ENCODE data around the gene NUP62. TPM values are rescaled to one million over a fixed set of nuclear protein-coding genes. Genes with fewer than 3 reads are reported as not detected.

The NUP62 gene
- total and polyA plus RNA-seq, 2 of the 4 experiments (the other 2 are of a cell fraction) = 21.3 to 29.7 TPM

- TF ChIP-seq BHLHE40 (IDR thresholded peaks at IDR 0.05; ENCODE audit: low read depth, low read length) = no peak
- no peak for TF ChIP-seq MXI1 (IDR thresholded peaks at IDR 0.05; ENCODE audit: borderline replicate concordance, low read depth, low read length)
- TF ChIP-seq MAFK (IDR thresholded peaks at IDR 0.05; ENCODE audit: low read depth, low read length) = no peak
- TF ChIP-seq RAD21 (IDR thresholded peaks at IDR 0.05; ENCODE audit: low read length) = no peak
- TF ChIP-seq USF2 (IDR thresholded peaks at IDR 0.05; ENCODE audit: low read depth, low read length) = no peak
- no peak for TF ChIP-seq RFX5 (IDR thresholded peaks at IDR 0.05; ENCODE audit: low read depth, low read length)
- no peak overlapping the region for H3K23ac ChIP-seq (ENCODE audit: low read depth, low read length)
- H3K14ac ChIP-seq (replicated peaks; ENCODE audit: low read depth, low read length) = no peak overlapping the region
- H3K4me3 ChIP-seq (ENCODE audit: insufficient read depth, low read depth, low read length) = no peak overlapping the region
- no peak overlapping the region for H3K56ac ChIP-seq (ENCODE audit: extremely low read depth, insufficient read depth, low read length)
- H2BK5ac ChIP-seq (ENCODE audit: low read depth, low read length, poor library complexity, severe bottlenecking) = no peak overlapping the region
- intact Hi-C loops (cut with micrococcal nuclease) = no loop called here
- H3K79me1 ChIP-seq (ENCODE audit: low read depth in 1 of 2, low read length in 2 of 2) = peaks cover 39 to 84% of the 10 kb centered on the region in 2 experiments
- no peak overlapping the region for H2AK5ac ChIP-seq (ENCODE audit: low read depth, low read length)
- no peak overlapping the region for H3K4me2 ChIP-seq (ENCODE audit: low read depth, low read length)
- peaks cover 42% of the 10 kb centered on the region for H3K36me3 ChIP-seq (ENCODE audit: control insufficient read depth, insufficient read depth, low read length)
- H3K4ac ChIP-seq (ENCODE audit: low read depth, low read length) = no peak overlapping the region
- no peaks in the 10 kb centered on the region for H3K9me3 ChIP-seq (ENCODE audit: control insufficient read depth, insufficient read depth, low read length)
- H3K9me1 ChIP-seq (ENCODE audit: insufficient read depth, low read length) = peaks cover 17% of the 10 kb centered on the region
- ChIA-PET CTCF (no interaction called here), POLR2A (ENCODE audit: unreplicated experiment) (no interaction called here)
- in situ Hi-C loops (cut with MboI; ENCODE audit: low sequenced_read_pairs) = no loop called here
- no peaks in the 10 kb centered on the region for H3K27me3 ChIP-seq (ENCODE audit: control insufficient read depth, insufficient read depth, low read length)
- H3K4me1 ChIP-seq (ENCODE audit: control insufficient read depth, insufficient read depth, low read length) = peaks cover 13% of the 10 kb centered on the region
- ATAC-seq (ENCODE audit: low read depth) (no peak), DNase-seq (no peak)
- H3K27ac ChIP-seq (ENCODE audit: insufficient read depth, low read length) = no peak overlapping the region
- no peak overlapping the region for H2BK20ac ChIP-seq (ENCODE audit: low read depth, low read length)
- no peak overlapping the region for H3K9ac ChIP-seq (ENCODE audit: low read depth, low read length)
- peaks cover 50% of the 10 kb centered on the region for H4K20me1 ChIP-seq (ENCODE audit: insufficient read depth, low read length)
- no peak overlapping the region for H2BK15ac ChIP-seq (ENCODE audit: low read depth, low read length)
- peak overlapping the region; percentile 30 for H2AK9ac ChIP-seq (replicated peaks; ENCODE audit: low read depth, low read length, poor library complexity)
- no TSS peak for BruUV-seq (replicated peaks)
- no peak overlapping the region for H3K18ac ChIP-seq (ENCODE audit: low read depth, low read length)
- WGBS, 2 experiments (ENCODE audit: extremely low coverage in 2 of 2, insufficient read length in 1 of 2) = no CpG with 5 or more reads among the region's 8 CpGs
- no peak overlapping the region for H2AFZ ChIP-seq (replicated peaks; ENCODE audit: low read length, poor library complexity)
- no peak overlapping the region for H4K91ac ChIP-seq (ENCODE audit: insufficient read depth, low read depth, low read length)
- no peak overlapping the region for H2BK120ac ChIP-seq (ENCODE audit: low read depth, low read length)
- H4K8ac ChIP-seq (ENCODE audit: low read depth in 2 of 2, low read length in 2 of 2) = no peak overlapping the region
- H4K5ac ChIP-seq (ENCODE audit: low read depth, low read length) = no peak overlapping the region
- dilution Hi-C loops (cut with HindIII; ENCODE audit: low sequenced_read_pairs, unreplicated experiment) = no loop called here
Measured at GRCh38 chr19:49918089-49918488, 11.2 kb downstream of the NUP62 start.
